Measurements from ENCODE around the gene CEP104.
"Not testable (repeated sequence)": the region's sequence is repeated elsewhere in the genome, so short reads cannot be mapped to it uniquely, and the experiment has no call there.

CEP104 gene

DNA sequence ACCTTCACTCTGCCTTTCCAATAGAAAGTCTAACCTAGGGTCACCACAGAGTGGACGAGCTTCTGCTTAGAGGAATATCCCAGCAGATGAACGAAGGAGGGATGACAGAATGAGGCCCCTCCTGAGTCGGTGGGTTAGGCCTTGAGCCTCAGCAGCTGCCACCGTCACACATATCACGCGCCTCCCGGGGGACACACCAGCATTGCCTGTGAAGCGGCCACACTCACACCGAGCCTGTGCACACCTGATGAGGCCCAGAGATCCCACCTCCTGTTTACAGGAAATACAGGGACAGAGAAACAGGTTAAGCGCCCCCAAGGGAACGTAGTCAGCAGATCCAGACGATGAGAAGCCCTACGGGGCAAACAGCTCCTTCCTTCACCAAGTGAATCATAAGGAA is 35.6 kb downstream of the CEP104 start:
- DNase-seq: no peak

DNA sequence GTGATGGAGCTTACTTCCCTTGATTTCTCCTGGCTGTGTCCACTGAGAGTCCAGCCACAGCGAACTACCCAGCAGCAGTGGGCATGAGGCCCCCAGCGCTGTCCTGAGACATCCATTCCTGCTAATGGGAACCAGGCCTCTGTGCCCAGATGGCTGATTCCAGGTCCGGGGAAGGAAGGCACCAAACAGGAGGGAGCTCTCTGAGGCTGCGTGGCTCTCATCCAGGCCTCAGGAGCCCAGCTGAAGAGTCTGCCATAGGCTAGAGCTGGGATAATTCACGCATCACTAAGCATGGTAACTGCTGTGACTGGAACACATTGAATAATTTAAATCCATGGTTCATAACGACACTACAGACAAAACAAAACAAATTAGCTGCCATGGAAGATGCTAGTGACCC is 36.0 kb downstream of the CEP104 start:
- no peak for DNase-seq

DNA sequence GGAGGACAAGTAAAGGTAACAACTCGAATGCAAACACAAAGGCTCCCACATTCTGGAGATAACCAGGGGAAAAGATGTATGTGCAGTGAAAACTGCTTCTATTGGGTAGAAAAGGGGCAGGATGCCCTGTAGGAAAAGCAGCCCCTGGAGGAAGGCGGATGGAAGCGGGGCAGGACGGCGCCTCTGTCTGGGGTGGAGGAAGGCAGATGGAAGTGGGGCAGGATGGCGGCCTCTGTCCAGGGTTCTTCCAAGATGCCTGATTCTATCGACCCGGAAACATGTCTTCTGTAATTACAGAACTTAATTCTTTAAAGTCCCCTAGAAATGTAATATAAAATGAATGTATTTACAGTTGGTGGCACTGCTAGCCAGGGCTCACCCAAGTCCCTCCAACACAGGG is 36.7 kb downstream of the CEP104 start:
- DNase-seq: no peak

DNA sequence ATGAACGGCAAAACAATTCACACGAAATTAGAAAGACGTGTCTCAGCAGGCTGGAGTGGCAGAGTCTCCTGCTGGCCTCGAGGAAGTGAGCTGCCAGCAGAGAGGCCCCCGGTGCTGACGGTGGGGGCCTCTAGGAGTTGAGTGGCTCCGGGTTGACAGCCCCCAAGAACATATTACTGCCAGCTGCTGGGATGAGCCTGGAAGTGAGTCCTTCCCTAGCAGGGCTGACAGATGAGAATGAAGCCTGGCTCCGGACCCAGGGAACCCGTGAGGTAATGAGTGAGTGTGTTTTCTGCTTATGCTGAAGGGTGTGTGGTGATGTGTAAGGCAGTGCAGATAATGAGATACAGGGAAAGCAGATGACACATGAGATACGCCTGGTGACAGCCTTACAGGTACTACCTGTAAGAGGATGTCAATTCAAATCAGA is 37.2 kb downstream of the CEP104 start:
- no peak for DNase-seq

DNA sequence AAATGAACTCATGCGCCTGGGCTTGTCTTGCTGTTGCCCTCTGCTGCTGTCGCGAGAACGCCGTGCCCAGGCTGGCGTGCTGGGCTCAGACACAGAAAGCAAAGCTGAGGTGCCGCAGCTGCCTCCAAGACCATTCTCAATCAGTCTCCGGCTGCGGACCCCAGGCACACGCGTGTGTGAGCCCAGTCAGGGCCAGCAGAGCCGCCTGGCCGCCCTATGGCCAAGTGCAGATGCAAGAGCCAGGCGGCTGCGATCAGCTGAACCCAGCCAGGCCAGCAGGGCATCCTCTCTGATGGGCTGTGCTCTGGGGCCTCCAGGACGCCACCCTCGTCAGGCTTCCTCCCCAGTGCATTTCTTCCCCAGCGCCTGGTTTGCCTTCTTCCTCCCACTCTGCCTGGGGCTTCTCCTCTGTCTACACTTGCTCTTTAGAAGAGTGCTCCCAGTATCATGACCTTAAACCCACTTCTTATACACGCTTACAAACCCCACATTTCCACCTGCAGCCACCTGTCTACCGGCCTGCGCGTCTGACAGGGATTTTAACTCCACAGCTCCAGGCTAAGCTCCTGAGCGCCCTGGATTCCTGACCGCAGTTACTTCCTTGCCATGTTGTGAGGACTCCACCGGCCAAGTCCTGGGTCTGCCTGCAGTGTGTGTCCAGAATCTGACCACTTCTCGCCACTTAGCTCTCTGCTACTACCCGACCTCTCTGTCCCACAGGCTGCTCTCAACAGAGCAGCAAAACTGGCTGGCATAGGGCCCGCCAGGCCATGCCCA is 39.0 kb downstream of the CEP104 start:
- DNase-seq: no peak

DNA sequence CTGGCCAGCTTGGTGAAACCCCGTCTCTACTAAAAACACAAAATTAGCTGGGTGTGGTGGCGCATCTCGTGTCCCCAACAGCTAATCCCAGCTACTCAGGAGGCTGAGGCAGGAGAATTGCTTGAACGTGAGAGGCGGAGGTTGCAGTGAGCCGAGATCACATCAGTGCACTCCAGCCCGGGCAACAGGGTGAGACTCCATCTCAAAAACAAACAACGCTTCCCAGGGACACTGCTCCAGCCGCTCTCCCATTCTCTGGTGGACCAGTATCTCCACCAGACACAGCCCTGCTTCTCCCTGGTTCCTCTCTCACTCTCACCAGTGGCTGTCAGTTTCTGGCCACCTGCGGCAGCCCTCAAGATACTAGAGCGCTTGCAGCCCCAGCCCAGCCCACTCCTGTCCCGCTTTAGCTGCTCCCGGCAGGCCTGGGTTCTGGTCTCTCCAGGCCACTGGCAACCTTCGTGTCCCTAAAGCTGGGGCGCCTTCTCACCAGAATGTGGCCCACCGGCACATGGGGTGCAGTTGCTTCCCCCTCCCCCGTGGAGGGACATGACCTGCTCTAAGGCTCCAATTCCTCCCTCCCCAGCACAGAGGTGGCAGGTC is 39.8 kb downstream of the CEP104 start:
- DNase-seq: no peak

DNA sequence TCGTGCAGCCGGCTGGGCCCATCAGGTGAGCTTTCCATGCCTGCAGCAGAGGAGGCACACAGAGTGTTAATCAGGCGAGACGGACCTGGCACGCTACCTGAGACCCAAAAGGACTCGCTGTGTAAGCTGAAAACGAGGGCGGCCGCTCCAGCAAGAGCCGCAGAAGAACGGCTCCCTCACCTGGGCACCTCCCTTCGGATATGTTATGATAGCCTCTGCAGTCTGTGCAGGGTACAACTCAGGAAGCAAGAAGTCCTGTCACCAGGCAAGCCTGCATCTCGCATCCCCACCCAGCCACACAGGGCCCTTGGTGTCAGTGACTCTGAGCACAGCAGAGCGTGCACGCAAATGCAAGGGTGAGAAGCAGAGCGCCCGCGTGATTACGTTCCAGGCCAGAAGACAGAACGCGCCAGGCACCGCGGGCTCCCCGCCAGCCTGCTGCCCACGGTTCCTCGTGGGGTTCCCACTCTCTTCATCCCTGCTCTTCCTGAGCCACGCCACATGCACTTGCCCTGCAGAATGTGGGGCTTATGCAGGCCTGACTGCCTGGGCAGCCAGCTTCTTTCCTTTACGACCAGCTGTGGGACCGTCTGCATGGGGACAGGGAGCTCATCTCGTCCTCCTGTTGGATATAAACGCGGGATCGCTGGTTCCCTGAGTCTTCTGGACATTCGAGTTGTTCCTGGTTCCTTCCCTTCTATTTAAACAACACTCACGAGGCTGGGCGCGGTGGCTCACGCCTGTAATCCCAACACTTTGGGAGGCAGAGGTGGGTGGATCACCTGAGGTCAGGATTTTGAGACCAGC is 40.5 kb downstream of the CEP104 start:
- no peak for DNase-seq

DNA sequence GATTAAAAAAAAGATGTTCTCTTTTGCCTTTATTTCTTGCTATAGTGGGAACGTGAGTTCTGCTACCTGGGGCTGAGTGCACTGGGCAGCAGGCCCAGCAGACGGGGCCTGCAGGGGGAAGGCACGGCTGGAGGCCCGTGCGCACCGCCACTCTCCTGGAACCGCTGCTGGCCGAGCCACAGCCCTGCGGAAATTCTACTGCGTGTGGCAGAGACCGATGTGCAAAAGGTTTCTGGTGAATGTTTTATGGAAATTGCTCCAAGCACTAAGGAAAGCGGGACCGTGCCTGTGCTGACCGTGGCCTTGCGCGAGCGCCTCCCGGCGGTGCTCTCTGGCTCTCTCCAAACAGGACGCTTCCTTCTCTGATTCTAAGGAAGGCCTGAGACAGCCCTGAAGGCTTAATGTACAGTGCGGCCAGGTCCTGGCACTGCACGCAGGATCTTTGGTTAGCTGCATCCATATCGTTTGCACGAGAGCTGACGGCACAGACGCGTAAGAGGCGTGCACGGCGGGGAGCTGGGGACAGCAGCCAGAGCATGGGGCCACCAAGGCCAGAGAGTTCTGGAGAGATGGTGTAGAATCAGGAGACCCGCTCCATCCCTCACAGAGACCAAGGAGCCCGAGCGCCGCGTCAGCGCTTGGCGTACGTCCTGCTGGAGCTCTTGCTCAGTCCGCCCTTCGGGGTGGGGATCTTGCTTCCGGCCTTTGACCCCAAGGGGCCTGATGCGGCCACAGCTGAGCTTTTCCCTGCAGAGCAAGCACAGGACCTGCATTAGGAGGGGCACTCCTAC is 42.0 kb downstream of the CEP104 start:
- no peak for DNase-seq

DNA sequence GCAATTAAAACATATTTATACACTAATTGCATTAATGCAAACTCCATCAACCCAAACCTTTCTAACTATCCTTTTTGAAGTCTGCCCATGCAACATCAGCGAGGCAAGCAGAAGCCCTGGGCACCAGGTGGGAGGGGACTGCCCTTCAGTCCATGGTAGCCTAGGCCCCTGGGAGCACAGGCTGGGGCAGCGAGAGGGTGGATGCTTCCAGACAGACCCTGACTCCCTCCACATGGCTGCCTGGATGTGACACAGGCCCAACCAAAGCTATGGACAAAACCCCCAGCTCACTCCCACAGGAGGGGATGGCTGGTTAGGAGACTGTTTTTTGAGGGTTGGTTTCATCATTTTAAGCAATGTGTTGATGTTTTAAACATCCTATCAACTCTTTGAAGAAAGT is 42.9 kb downstream of the CEP104 start:
- no peak for DNase-seq

DNA sequence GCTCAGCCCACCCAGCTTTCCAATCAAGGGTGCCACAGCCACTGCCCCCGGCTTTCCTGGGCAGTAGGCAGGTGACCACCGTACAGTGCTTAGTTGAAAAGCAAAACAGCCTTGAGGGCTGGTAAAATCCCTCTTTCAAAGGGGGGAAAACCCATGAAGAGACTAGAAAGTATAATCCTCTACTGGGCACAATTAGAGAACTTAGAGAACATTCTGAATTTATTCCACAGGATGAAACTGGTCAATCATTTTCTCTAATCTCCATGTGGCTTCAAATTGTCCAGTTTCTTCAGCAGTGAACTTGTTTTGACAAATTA is 45.5 kb downstream of the CEP104 start:
- no peak for DNase-seq

DNA sequence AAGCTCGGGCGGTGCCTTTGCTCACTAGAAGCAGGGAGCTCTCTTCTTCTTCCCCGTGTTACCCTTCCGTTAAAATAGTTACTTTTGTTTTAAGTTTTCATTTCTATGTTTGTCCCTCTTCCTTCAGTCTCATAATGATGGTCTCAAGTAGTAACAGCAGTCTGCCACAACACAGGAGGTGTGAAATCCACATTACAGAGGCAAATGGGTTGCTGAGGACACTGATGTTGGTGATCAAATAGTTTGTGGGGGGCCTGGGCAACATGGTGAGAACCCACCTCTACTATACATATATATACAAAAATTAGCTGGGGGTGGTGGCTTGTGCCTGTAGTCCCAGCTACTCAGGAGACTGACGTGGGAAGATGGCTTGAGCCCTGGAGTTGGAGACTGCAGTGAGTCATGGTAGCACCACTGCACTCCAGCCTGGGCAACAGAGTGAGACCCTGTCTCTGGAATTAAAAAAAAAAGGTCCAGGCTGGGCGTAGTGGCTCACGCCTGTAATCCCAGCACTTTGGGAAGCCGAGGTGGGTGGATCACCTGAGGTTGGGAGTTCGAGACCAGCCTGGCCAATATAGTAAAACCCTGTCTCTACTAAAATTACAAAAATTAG is 46.8 kb downstream of the CEP104 start:
- not testable (repeated sequence) for DNase-seq

DNA sequence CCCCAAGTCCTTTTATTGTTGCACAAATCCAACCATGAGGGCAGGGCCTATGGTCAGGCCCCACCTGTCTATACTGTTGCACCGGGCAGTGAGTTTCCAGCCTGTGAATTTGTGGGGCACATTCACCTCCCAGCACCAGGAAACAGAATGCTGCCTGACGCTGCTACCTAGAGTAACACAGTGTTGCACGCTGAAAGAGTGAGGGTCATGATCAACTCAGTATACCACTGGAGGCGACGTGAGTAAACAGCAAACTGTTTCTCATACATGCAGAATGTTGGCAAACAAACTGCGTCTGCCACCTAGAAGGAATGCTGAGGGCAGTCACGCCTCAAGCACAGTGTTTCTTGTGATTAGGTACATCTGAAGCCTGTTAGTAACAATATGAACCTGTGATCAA is 47.3 kb downstream of the CEP104 start:
- no peak for DNase-seq

DNA sequence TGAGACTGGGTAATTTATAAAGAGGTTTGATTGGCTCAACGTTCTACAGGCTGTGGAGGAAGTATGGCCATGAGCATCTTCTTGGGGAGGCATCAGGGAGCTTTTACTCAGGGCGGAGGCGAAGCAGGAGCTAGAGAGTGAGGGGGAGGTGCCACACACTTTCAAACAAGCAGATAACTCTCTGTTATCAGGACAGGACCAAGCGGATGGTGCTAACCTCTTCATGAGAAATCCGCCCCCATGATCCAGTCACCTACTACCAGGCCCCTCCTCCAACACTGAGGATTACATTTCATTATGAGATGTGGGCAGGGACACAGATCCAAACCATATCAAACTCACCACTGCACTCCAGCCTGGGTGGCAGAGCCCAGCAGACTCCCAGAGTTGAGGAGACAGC is 49.2 kb downstream of the CEP104 start:
- DNase-seq: no peak

DNA sequence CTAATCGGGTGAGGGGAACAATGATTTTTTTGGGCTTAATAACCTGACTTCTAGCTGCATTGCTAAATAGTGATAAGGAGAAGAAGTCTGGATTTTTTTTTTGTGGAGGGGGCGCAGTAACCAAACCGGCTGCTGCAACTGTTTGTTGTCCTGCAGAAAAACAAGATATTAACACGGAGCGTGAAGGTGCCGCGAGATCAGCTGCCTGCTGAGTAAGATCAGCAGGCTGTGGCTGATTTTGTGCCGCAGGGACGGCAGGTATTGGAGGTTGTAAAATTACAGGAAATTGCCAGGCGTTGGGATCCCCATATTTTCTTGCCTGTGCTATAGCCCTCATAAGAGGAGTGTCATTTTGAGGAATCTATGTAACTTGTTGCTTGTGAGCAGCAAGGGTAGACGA is 52.0 kb downstream of the CEP104 start:
- DNase-seq: no peak

DNA sequence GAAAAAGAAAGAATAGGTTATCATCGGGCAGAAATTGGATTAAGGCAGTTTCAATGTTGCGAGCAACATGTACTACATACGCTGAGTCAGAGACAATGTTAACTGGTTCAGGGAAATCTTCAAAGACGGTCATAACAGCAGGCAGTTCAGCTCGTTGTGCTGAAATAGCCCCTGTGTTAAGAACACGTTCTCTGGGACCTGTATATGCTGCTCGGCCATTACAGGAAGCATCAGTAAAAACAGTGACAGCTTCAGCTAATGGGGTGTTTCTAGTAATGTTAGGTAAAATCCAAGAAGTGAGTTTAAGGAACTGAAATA is 52.4 kb downstream of the CEP104 start:
- DNase-seq: not testable (repeated sequence)

DNA sequence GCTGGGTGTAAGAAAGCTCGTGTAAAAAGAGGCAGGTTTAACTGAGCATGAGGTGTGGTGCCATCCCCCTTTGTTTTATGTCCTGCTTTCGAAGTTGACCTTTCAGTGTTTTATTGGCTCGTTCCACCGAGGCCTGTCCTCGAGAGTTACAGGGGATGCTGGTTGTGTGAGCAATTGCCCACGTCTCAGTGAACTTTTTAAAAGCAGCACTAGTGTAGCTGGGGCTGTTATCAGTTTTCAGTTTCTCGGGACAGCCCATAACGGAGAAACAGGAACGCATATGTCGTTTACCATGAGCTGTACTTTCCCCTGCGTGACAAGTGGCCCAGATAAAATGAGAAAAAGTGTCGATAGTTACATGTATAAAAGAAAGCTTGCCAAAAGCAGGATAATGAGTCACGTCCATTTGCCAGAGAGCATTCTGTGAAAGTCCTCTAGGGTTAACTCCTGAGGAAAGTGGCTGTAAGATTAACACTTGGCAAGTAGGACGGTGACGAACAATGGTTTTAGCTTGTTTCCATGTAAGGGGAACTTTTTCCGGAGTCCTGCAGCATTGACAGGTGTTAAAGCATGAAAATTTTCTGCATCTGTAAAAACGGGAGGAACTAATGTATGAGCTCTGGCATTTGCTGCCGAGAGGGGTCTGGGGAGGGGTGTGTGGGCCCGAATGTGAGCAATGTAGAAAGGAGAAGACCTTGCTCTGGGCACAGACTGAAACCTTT is 52.9 kb downstream of the CEP104 start:
- no peak for DNase-seq

DNA sequence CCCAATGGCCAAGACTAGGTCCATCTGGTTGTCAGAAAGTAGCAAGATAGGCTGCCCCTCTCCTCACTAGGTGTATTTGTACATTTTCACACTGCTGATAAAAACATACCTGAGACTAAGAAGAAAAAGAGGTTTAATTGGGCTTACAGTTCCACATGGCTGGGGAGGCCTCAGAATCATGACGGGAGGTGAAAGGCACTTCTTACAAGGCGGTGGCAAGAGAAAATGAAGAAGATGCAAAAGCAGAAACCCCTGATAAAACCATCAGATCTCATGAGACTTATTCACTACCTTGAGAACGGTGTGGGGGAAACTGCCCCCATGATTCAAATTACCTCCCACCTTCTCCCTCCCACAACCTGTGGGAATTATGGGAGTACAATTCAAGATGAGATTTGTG is 56.2 kb downstream of the CEP104 start:
- DNase-seq: not testable (repeated sequence)

DNA sequence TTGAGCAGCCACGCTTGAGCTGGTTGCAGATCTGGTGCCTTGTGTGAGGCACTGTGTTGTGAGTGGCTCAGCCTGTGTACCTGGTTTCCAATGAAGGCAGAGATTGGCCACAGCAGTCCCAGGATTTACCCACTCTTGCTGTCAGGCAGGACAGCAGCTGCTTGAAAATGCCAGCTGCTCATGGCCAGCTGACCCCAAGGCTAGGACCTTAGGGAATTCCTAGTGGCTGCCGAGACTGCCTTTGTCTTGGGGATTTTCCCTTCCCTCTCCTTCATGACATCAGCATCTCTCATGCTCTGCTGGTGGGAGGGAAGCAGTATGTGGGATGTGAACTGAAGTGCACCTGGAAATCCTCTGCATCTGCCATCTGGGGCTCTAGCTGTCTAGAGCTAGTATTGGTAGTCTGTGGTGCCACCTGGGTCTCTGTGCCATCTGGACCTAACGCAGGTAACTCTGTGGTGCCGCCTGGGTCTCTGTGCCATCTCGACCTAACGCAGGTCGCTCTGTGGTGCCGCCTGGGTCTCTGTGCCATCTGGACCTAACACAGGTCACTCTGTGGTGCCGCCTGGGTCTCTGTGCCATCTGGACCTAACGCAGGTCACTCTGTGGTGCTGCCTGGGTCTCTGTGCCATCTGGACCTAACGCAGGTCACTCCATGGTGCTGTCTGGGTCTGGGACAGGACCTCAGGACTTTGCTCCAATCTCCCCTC is 56.9 kb downstream of the CEP104 start:
- DNase-seq: no peak

DNA sequence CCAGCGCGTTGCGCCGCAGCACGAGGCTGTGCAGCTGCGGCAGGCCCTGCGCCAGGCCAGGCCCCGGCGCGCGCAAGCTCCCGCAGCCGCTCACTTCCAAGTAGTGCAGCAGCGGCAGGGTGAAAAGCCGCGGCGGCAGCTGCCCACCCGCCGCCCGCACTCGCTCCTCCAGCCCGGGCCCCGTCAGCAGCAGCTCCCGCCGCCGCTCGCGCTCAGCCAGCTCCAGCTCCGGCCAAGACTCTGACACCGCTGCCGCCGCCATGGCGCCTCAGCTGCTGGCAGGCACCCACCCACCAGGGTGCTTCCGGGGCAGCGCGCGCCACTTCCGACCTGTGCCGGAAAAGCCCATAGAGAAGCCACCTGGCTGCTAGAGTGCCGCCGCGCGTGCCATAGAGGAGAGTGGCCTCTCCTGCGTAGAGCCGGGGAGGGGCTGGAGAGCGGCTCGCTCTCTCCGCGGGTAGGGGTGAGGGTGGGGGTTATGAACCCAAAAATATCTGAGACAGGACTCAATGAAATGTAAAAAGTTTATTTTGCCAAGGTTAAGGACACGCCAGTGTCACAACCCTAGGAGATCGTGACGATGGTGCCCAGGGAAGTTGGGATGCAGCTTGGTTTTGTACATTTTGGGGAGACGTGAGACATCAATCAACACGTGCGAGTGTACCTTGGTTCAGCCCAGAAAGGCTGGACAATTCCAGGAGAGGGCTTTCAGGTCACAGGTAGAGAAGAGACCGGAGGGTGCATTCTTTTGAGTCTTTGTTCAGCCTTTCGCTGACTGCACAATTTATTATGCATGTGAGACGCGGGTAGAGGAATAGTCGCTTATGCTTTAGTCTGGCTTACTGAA is 60.6 kb downstream of the CEP104 start, which contains the start of gene LRRC47:
Gene LRRC47, minus strand, starts transcription at position 284 of the 847 bp plus-strand sequence. Its CDS starts 22 bp downstream, at position 262.
- DNase-seq: peak; percentile 98

DNA sequence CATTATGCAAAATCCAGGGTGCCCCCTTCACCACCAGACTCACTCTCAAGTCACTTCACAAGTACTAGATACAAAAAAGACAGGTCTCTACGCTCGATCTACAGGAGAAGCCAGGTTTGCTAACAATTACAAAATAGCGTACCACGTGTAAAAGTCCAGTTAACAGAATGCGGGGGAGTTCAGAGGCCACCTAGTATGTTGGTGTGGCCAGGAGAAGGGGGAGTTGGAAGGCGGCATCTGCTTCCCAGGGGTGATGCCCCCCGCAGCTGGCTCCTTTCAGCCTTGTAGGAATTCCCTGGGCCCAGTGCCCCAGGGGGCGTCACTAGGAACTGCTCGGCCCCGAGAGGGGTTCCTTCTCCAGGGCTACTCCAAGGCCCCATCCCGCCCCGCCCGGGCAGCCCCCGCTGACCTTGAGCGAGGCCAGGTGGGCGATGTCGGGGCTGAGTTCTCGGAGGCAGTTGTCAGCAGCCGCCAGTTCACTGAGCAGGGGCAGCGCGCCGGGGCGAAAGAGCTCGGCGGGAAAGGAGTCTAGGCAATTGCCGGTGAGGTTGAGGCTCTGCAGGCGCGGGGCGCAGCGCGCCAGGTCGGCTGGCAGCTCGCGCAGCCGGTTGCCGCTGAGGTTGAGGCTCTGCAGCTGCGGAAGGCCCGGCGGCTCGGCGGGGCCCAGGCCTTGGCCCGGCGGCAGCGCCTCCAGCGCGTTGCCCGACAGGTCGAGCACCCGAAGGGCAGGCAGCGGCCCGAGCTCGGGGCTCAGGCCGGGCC is 61.4 kb downstream of the CEP104 start:
- peak; percentile 39 for DNase-seq

Data from RPMI8226 (cell line).